MCF 10A (cell line): ENCODE data around the gene MSLN. TPM values are rescaled to one million over a fixed set of nuclear protein-coding genes. Genes with fewer than 3 reads are reported as not detected.

Experiments
- BruUV-seq: library from RNA; stranded (reverse); fragments of 400-500 nt; replicated peaks from 2 replicates; lab custom pipeline; 2021; lab: Mats Ljungman, UMichigan
- CTCF ChIA-PET: fragments of 300-600 bp; sonication (Branson Sonifier 250); formaldehyde crosslinking; extraction: SDS; loops from one replicate; lab custom pipeline; 2021; ENCODE audit warnings: antibody characterized with exemption, inconsistent platforms; lab: Yijun Ruan, JAX
- POLR2A ChIA-PET: fragments of 300-600, 350-650 bp; sonication (Branson Sonifier 250); formaldehyde crosslinking; extraction: SDS; loops from one replicate; lab custom pipeline; 2020; ENCODE audit warnings: antibody characterized with exemption, inconsistent platforms; lab: Yijun Ruan, JAX
- DNase-seq: peaks from one replicate; pipeline ENCODE4 v3.0.0-alpha.2; 2018; ENCODE audit not compliant: unreplicated experiment
- H3K27ac Mint-ChIP-seq: one replicate; pipeline ENCODE4 v1.8.0; 2022; ENCODE audit warnings: mild to moderate bottlenecking, low read depth, mixed read lengths; ENCODE audit not compliant: unreplicated experiment
- H3K27me3 Mint-ChIP-seq: one replicate; pipeline ENCODE4 v1.8.0; 2022; ENCODE audit warnings: mixed read lengths; ENCODE audit not compliant: insufficient read depth, unreplicated experiment
- H3K36me3 Mint-ChIP-seq: one replicate; pipeline ENCODE4 v1.8.0; 2022; ENCODE audit warnings: mild to moderate bottlenecking, moderate library complexity, mixed read lengths; ENCODE audit not compliant: insufficient read depth, unreplicated experiment
- H3K4me1 Mint-ChIP-seq: one replicate; pipeline ENCODE4 v1.8.0; 2022; ENCODE audit warnings: mixed read lengths; ENCODE audit not compliant: insufficient read depth, unreplicated experiment
- H3K4me3 Mint-ChIP-seq: one replicate; pipeline ENCODE4 v1.8.0; 2022; ENCODE audit warnings: mild to moderate bottlenecking, moderate library complexity, mixed read lengths; ENCODE audit not compliant: unreplicated experiment
- H3K9me3 Mint-ChIP-seq: one replicate; pipeline ENCODE4 v1.8.0; 2022; ENCODE audit warnings: mixed read lengths; ENCODE audit not compliant: unreplicated experiment
- intact Hi-C: fragments of 100-400 bp; cut with micrococcal nuclease; formaldehyde crosslinking; loops from 2 replicates; pipeline ENCODE4 v1.14.1; 2022
- total RNA-seq: library from RNA; stranded (reverse); gene quantifications from 2 replicates; pipeline ENCODE4 v1.2.3, GENCODE V29; 2022
- TF ChIP-seq, protein P1 (sequence below): fragments of 200-600 bp; IDR thresholded peaks from one replicate; pipeline ENCODE4 v1.8.0; 2022; ENCODE audit warnings: antibody characterized with exemption, mild to moderate bottlenecking; ENCODE audit not compliant: unreplicated experiment

Gene MSLN
- total RNA-seq, 1 experiment from 2014 or later, result 25.2 TPM

DNA sequence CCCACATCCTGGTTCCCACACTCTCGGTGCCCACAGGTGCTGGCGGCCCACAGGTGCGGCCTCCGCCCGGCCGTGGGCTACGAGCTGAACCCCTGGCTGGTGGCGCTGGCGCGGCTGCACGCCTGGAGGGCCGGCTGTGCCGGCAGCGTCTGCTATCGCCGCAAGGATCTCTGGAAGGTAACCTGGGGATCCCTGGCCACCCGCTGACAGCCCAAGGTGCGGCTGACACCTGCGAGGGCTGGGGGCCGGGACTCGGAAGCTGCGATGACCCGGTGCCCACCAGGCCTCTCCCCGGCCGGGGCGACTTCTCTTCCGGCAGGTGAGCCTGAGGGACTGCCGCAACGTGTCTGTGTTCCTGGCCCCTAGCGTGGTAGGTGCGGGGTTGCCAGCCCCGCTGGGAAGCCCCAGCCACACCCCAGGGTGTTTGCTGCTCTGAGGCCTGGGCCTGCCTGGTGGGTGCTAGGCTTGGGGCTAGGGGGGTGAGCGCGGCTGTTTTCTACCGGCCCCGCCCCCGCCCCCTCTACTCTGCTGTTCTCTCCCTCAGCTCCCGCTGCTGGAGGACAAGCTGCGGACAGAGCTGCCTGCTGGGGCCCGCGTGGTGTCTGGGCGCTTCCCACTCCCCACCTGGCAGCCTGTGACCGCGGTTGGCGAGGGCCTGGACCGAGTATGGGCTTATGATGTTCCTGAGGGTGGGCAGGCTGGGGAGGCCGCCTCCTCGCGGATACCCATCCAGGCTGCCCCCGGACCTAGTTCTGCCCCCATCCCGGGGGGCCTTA lies 38.6 kb upstream of the MSLN start:
- no peak overlapping the region for H3K27ac Mint-ChIP-seq
- DNase-seq, result no peak
- H3K4me3 Mint-ChIP-seq, result peak overlapping the region; percentile 78
- peaks cover 36% of the 10 kb centered on the region for H3K36me3 Mint-ChIP-seq
- ChIA-PET CTCF (interaction anchor here (0.8 to 2.3 kb wide), 4 partner anchors 10 to 63 kb away, joined by 3 to 14 read pairs (median 6); no protein-coding TSS in a partner anchor), POLR2A (interaction anchor here (0.7 to 9.6 kb wide), 20 partner anchors 8 to 587 kb away, joined by 3 to 124 read pairs (median 12); partner anchors contain the start of genes CHTF18, CIAO3, FBXL16 and METRN)
- H3K9me3 Mint-ChIP-seq, result no peaks in the 10 kb centered on the region
- TF ChIP-seq, protein P1, sequence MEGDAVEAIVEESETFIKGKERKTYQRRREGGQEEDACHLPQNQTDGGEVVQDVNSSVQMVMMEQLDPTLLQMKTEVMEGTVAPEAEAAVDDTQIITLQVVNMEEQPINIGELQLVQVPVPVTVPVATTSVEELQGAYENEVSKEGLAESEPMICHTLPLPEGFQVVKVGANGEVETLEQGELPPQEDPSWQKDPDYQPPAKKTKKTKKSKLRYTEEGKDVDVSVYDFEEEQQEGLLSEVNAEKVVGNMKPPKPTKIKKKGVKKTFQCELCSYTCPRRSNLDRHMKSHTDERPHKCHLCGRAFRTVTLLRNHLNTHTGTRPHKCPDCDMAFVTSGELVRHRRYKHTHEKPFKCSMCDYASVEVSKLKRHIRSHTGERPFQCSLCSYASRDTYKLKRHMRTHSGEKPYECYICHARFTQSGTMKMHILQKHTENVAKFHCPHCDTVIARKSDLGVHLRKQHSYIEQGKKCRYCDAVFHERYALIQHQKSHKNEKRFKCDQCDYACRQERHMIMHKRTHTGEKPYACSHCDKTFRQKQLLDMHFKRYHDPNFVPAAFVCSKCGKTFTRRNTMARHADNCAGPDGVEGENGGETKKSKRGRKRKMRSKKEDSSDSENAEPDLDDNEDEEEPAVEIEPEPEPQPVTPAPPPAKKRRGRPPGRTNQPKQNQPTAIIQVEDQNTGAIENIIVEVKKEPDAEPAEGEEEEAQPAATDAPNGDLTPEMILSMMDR, result no peak
- BruUV-seq, result TSS peak; percentile 42
- peaks cover 9% of the 10 kb centered on the region for H3K4me1 Mint-ChIP-seq
- no peaks in the 10 kb centered on the region for H3K27me3 Mint-ChIP-seq
- intact Hi-C loops, result no loop called here

DNA sequence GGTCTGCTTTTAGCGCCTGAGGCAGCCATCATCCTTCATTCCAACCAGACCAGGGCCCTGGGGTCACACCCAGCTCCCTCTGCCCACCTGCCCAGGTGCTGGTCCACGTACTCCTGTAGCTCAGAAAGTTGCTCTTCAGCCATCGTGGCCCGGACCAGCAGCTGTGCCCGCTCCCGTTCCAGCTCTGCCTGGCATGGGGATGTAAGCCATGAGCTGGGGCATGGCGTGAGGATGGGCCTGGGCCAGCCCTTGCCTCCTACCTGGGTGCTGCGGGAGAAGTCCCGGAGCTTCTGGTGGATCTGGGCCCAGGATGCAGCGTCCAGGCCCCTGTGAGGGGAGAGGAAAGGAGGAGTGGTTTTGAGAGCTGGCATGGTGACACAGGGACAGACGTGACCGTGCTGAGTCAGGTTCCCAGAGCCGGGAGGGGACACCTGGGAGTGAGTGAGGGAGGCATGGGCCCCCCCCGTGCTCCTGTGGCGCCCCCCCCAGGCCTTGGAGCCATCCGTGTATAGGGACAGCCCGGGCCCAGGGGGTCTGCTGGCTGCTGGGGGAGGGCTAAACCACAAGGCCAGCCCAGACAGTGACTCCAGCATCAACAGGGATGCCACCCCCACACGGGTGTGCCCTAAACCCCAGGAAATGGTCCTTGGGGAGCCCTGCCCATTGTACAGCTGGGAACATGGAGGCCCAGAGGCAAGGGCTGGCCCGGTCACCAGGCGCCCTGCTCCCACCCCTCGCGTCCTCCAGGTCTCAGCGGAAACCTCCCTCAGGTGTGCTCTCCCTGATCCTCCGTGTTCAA lies 37.5 kb upstream of the MSLN start:
- Mint-ChIP-seq H3K4me3 (no peak overlapping the region), H3K27ac (no peak overlapping the region), H3K9me3 (no peaks in the 10 kb centered on the region), H3K4me1 (peaks cover 9% of the 10 kb centered on the region), H3K36me3 (peaks cover 38% of the 10 kb centered on the region), H3K27me3 (no peaks in the 10 kb centered on the region)
- BruUV-seq, result no TSS peak
- DNase-seq, result no peak
- ChIA-PET POLR2A (interaction anchor here (0.7 to 9.6 kb wide), 5 partner anchors 9 to 65 kb away, joined by 3 to 124 read pairs (median 6); partner anchors contain the start of genes CHTF18, METRN, RPUSD1 and STUB1), CTCF (no interaction called here)
- intact Hi-C loops, result no loop called here
- TF ChIP-seq, protein P1, result no peak

DNA sequence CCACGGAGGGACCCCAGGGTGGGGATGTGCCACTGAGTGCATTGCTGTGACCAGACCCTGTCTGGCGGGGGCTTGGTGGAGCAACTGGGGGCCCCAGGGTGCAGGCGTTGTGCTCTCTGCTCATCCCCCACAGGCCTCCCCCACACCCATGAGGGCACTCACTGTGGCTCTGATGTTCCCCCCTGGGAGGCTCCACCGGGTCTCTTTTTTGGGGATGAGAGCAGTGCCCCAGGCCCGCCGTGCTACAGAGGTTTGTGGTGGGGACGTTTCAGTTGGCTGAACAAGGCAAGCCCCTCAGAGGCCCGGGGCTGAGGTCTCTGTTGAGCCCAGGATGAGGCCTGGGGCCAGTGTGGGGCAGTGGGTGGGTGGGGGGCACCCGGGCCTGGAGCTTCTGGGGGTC lies 36.8 kb upstream of the MSLN start:
- no TSS peak for BruUV-seq
- CTCF ChIA-PET, result interaction anchor here (1.1 to 2.3 kb wide), 3 partner anchors 11 to 61 kb away, joined by 3 to 9 read pairs (median 7); no protein-coding TSS in a partner anchor
- DNase-seq, result no peak
- Mint-ChIP-seq H3K4me1 (peaks cover 7% of the 10 kb centered on the region), H3K27me3 (no peaks in the 10 kb centered on the region), H3K9me3 (no peaks in the 10 kb centered on the region), H3K36me3 (peaks cover 39% of the 10 kb centered on the region), H3K27ac (no peak overlapping the region), H3K4me3 (no peak overlapping the region)
- intact Hi-C loops, result no loop called here
- TF ChIP-seq, protein P1, result no peak
- POLR2A ChIA-PET, result interaction anchor here (0.6 to 9.6 kb wide), 5 partner anchors 10 to 657 kb away, joined by 3 to 124 read pairs (median 6); partner anchors contain the start of genes METRN and STUB1
